OCI-LY7 (cell line): ENCODE measurements around the gene NOTO. TPM values are rescaled to one million over a fixed set of nuclear protein-coding genes. Genes with fewer than 3 reads are reported as not detected.

Source experiments
- BruUV-seq: library from RNA; stranded (reverse); fragments of 400-500 nt; replicated peaks from 2 replicates; lab custom pipeline; 2021; lab: Mats Ljungman, UMichigan
- CTCF ChIA-PET: fragments of 300-600 bp; sonication (Branson Sonifier 250); formaldehyde crosslinking; loops from one replicate; lab custom pipeline; 2022; ENCODE audit warnings: antibody characterized with exemption; ENCODE audit not compliant: unreplicated experiment; lab: Charles Lee
- POLR2A ChIA-PET: fragments of 300-600 bp; sonication (Branson Sonifier 250); formaldehyde crosslinking; loops from one replicate; lab custom pipeline; 2022; ENCODE audit warnings: antibody characterized with exemption; lab: Charles Lee
- DNase-seq: peaks from one replicate; pipeline ENCODE4 v3.0.0-alpha.2; 2015; ENCODE audit warnings: low spot score
- H2AFZ ChIP-seq: fragments of 200-600 bp; sonication (generic), shearing (Covaris generic); 2 replicates; pipeline ENCODE4 v1.6.1; 2014; ENCODE audit warnings: mild to moderate bottlenecking, antibody characterized with exemption, low read length, moderate library complexity
- H3K27ac ChIP-seq: fragments of 200-600 bp; sonication (generic); 2 replicates; pipeline ENCODE4 v1.5.1; 2014; ENCODE audit warnings: mixed run types, low read depth, mild to moderate bottlenecking, moderate library complexity, low read length, inconsistent platforms; ENCODE audit not compliant: poor library complexity, severe bottlenecking
- H3K36me3 ChIP-seq: fragments of 200-600 bp; sonication (generic); 2 replicates; pipeline ENCODE4 v1.6.1; 2014; ENCODE audit warnings: mild to moderate bottlenecking, antibody characterized with exemption, low read length, moderate library complexity, mixed read lengths; ENCODE audit not compliant: insufficient read depth
- H3K4me1 ChIP-seq: fragments of 200-600 bp; sonication (generic); 2 replicates; pipeline ENCODE4 v1.5.1; 2014; ENCODE audit warnings: mild to moderate bottlenecking, low read length; ENCODE audit not compliant: insufficient read depth, poor library complexity, severe bottlenecking
- H3K4me2 ChIP-seq: fragments of 200-600 bp; sonication (generic); 2 replicates; pipeline ENCODE4 v1.6.1; 2014; ENCODE audit warnings: mild to moderate bottlenecking, low read length
- H3K4me3 ChIP-seq: fragments of 200-600 bp; sonication (generic); 2 replicates; pipeline ENCODE4 v1.5.1; 2014; ENCODE audit warnings: mild to moderate bottlenecking, low read depth, low read length; ENCODE audit not compliant: poor library complexity, severe bottlenecking
- H3K79me2 ChIP-seq: fragments of 200-600 bp; sonication (generic); 2 replicates; pipeline ENCODE4 v1.6.1; 2016; ENCODE audit warnings: low read depth, mild to moderate bottlenecking, low read length, moderate library complexity, mixed read lengths; ENCODE audit not compliant: insufficient read depth
- H3K9me2 ChIP-seq: fragments of 200-600 bp; sonication (generic); 2 replicates; pipeline ENCODE4 v1.6.1; 2016; ENCODE audit warnings: mild to moderate bottlenecking, low read length, mixed read lengths; ENCODE audit not compliant: insufficient read depth
- H3K9me3 ChIP-seq: fragments of 200-600 bp; sonication (generic); 2 replicates; pipeline ENCODE4 v1.6.1; 2014; ENCODE audit warnings: mild to moderate bottlenecking, mixed run types, low read length, mixed read lengths
- H4K20me1 ChIP-seq: fragments of 200-600 bp; sonication (generic); 2 replicates; pipeline ENCODE4 v1.6.1; 2014; ENCODE audit warnings: mild to moderate bottlenecking, antibody characterized with exemption, low read length, moderate library complexity, mixed read lengths; ENCODE audit not compliant: insufficient read depth
- EZH2phosphoT487 ChIP-seq: fragments of 200-600 bp; sonication (generic); IDR thresholded peaks from 2 replicates; pipeline ENCODE4 v1.6.1; 2018; ENCODE audit warnings: low read depth, borderline replicate concordance, mild to moderate bottlenecking, mixed run types, antibody characterized with exemption, low read length, moderate library complexity, mixed read lengths
- intact Hi-C: fragments of 100-400 bp; cut with micrococcal nuclease; formaldehyde crosslinking; loops from one replicate; pipeline ENCODE4 v1.10.0; 2022; ENCODE audit not compliant: unreplicated experiment
- total RNA-seq, 2 experiments: library from RNA; depleted of rRNA in 1 of 2; stranded (reverse); fragments of >200 nt in 1 of 2; shearing (Covaris generic) in 1 of 2; gene quantifications; 2 replicates each; pipeline ENCODE4 v1.2.3, GENCODE V29; 2014 to 2022
- TF ChIP-seq, protein P1 (sequence below): fragments of 200-600 bp; sonication (generic); conservative IDR thresholded peaks from 2 replicates; pipeline ENCODE4 v1.5.1; 2014; ENCODE audit warnings: mild to moderate bottlenecking, antibody characterized with exemption, low read length, moderate library complexity, mixed read lengths

NOTO gene
- total RNA-seq, 2 experiments from 2014 or later = not detected

DNA sequence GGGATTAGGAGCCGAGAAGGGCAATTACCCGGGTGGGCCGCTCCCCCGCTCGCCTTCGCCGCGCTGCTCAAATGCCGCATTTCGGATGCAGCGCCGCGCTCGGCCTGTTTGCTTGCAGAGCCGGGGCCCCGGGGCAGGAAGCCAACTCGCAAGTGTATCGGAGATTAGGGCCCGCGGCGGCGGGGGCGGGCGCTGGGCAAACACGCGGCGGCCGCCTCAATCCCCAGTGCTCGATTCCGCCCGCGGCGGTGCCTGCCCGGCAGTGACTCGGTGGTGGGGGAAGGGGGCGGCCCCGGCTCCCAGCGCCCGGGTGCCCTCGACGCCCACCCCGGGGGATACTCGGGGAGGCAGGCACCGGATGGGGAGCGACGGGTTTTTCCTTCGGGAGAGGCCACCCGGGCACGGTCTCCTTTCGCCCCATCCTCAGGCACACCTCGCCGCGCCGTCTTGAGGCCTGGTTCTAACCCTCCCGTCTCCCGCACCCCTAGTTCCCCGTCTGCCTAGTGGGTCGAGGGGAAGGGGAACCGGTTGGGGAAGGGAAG lies 26.6 kb upstream of the NOTO start:
- Histone ChIP-seq H3K36me3 (no peaks in the 10 kb centered on the region), H4K20me1 (no peaks in the 10 kb centered on the region), H3K79me2 (no peaks in the 10 kb centered on the region), H3K4me1 (no peaks in the 10 kb centered on the region), H3K4me3 (no peak overlapping the region), H3K4me2 (peak overlapping the region; percentile 32; the same call in 1 of the 2 replicates), H3K9me2 (no peaks in the 10 kb centered on the region), H3K9me3 (no peaks in the 10 kb centered on the region), H3K27ac (no peak overlapping the region), H2AFZ (no peak overlapping the region)
- POLR2A ChIA-PET = no interaction called here
- intact Hi-C loops = loop anchor here (2.0 kb wide), 2 partner anchors 37 to 405 kb away; no protein-coding TSS in a partner anchor
- CTCF ChIA-PET = interaction anchor here (0.5 kb wide), 1 partner anchor 12 kb away, joined by 3 read pairs; no protein-coding TSS in a partner anchor
- TF ChIP-seq, protein P1, sequence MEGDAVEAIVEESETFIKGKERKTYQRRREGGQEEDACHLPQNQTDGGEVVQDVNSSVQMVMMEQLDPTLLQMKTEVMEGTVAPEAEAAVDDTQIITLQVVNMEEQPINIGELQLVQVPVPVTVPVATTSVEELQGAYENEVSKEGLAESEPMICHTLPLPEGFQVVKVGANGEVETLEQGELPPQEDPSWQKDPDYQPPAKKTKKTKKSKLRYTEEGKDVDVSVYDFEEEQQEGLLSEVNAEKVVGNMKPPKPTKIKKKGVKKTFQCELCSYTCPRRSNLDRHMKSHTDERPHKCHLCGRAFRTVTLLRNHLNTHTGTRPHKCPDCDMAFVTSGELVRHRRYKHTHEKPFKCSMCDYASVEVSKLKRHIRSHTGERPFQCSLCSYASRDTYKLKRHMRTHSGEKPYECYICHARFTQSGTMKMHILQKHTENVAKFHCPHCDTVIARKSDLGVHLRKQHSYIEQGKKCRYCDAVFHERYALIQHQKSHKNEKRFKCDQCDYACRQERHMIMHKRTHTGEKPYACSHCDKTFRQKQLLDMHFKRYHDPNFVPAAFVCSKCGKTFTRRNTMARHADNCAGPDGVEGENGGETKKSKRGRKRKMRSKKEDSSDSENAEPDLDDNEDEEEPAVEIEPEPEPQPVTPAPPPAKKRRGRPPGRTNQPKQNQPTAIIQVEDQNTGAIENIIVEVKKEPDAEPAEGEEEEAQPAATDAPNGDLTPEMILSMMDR = no peak
- TF ChIP-seq EZH2phosphoT487 = no peak
- DNase-seq = no peak
- no TSS peak for BruUV-seq

DNA sequence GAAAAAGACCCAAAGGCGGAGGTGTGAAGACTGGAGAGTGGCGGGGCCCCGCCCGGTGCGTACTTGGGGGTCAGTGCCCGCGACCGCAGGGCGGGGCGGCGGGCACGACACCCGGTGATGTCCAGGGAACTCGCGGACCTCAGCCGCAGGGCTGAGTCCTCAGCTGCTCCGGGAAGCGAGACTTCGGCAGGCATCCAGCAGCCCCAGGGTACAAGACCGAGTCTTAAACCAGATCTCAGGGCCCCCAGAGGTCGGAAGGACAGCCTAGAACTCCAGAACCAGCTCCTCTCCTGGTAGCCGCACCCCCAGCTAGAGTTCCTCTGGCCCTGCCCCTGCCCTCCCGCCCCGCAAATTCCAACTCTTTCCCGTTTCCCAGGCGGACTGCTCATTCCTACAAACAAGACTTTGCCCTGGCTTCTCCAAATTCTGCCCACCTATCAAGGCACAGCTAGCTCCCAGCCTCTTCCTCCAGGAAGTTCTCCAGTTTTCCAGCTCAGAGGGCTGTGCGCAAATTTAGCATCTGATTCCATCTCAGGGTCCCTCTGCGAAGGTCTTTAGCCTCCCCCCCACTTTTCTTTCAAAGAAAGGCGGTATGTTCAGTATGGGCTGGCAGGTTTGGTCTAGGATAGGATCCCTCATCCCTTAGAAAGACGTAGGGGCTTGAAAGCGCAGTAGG lies 26.0 kb upstream of the NOTO start:
- intact Hi-C loops = loop anchor here (2.0 kb wide), 2 partner anchors 36 to 406 kb away; no protein-coding TSS in a partner anchor
- POLR2A ChIA-PET = interaction anchor here (1.4 kb wide), 1 partner anchor 37 kb away, joined by 3 read pairs; no protein-coding TSS in a partner anchor

More for the DNA sequence above, 26.0 kb upstream of the NOTO start:
- TF ChIP-seq, protein P1 = no peak
- no peak for TF ChIP-seq EZH2phosphoT487
- BruUV-seq = no TSS peak
- no peaks in the 10 kb centered on the region for H3K79me2 ChIP-seq
- H3K4me2 ChIP-seq = peak overlapping the region; percentile 70
- H2AFZ ChIP-seq = peak overlapping the region; percentile 43; the same call in 1 of the 2 replicates
- DNase-seq = no peak
- no peaks in the 10 kb centered on the region for H3K9me2 ChIP-seq
- no peaks in the 10 kb centered on the region for H3K4me1 ChIP-seq
- no peaks in the 10 kb centered on the region for H3K36me3 ChIP-seq
- H4K20me1 ChIP-seq = no peaks in the 10 kb centered on the region
- H3K4me3 ChIP-seq = no peak overlapping the region
- H3K9me3 ChIP-seq = no peaks in the 10 kb centered on the region
- CTCF ChIA-PET = interaction anchor here (0.6 to 1.6 kb wide), 9 partner anchors 12 to 1979 kb away, joined by 3 to 6 read pairs (median 4); no protein-coding TSS in a partner anchor
- H3K27ac ChIP-seq = no peak overlapping the region
